Measurements from ENCODE around the gene CTXN3. TPM values are rescaled to one million over a fixed set of nuclear protein-coding genes. Genes with fewer than 3 reads are reported as not detected.
"Not testable (repeated sequence)": the region's sequence is repeated elsewhere in the genome, so short reads cannot be mapped to it uniquely, and the experiment has no call there.

Gene CTXN3
- total RNA-seq, 1 experiment from 2014 or later: not detected

DNA sequence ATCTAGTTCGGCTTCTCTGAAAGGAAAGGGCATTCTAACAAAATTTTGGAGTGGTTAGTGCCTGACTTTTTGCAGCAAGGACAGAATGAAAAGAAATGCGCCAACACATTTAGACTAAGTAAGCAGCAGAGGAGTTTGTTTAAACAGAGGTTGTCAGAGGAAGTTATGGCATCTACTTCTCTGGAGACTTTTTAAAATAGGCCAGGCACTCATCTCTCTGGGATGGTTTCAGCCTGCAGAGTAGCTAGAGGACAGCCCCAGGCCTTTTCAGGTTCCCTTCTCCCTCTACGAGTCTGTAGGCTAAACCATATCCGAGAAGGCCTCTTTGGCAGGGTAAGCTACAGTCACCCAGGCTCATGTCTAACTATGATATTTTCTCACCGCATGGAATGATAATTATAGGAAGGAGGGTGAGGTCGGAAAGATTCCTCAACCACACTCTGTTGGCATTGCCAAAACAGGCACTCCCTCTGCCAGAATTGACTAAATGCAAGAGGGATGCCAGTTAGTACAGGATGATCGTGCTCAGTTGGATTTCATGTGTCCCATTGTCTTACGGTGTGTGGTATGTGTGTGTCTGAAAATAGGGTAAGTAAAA, 1.4 kb upstream of the CTXN3 start:
- no peak for DNase-seq (ENCODE audit: low spot score)
- in situ Hi-C loops (cut with HindIII; ENCODE audit: low sequenced_read_pairs): no loop called here

DNA sequence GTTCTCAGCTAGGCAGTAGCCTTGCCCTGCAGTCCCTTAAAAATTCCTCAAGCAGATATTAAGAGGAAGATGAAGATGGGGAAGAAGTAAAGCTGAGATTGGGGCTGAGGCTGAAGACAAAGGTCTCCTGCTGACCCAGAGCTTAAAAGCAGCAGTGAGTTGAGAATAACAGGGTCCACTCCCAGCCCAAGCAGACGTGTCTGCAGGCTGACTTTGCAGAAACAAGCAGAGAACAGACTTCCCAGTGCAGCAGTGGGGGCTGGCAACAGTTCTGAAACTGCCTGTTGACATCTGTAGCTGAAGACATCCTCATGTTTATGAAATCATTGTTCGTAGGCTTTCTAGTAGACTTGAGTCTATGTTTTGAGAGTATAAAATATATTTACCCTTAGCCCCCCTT, 1.1 kb downstream of the CTXN3 start:
- in situ Hi-C loops (cut with HindIII; ENCODE audit: low sequenced_read_pairs): no loop called here
- no peak for DNase-seq (ENCODE audit: low spot score)

DNA sequence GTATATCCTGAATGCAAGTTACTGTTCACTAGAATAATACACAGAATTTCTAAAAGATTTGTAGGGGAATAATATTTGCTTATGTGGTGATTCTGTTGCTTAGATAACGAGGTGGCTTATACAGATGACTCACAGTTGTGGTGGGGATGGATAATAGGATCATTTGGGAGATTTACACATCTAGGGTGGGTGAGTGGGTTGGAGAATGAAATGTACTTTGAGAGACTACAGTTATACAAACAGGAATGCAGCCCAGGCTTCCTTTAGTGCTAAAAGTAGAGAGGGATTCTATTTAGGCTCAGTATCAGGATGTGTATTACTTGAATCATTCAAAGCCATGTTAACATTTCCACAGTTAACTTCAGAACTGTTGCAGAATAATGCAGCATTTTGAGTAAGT, 1.8 kb downstream of the CTXN3 start:
- no peak for DNase-seq (ENCODE audit: low spot score)
- in situ Hi-C loops (cut with HindIII; ENCODE audit: low sequenced_read_pairs): no loop called here

DNA sequence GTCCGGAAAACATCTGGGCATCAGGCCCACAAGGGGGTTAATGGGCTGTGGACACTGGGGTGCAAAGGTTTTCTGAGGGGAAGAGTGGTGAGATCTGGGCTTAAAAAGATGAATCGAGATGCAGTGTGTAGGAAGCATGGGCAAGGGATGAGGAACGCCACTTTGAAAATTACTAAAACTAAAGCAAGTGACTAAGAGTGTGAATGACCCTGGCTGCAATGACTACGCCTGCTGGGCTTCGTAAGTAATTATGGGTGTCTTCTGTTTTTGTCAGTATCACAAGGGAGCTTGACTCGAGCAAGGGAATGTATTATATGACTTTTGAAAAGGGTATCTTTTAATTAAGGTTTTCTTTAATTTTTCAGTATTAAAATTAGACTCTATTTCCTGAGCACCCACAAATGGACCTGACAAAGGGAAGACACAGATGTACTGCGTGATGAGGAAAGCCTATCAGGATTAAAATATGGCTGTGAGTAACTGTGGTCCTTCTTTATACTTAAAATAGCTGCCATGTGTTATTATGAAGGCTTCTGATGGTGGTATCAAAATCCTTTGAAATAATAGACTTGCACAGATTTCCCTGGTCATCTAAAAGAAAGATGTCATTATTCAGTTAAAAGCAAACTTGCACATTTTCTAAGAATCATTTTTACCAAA, 4.2 kb downstream of the CTXN3 start:
- no peak for DNase-seq (ENCODE audit: low spot score)
- in situ Hi-C loops (cut with HindIII; ENCODE audit: low sequenced_read_pairs): no loop called here

DNA sequence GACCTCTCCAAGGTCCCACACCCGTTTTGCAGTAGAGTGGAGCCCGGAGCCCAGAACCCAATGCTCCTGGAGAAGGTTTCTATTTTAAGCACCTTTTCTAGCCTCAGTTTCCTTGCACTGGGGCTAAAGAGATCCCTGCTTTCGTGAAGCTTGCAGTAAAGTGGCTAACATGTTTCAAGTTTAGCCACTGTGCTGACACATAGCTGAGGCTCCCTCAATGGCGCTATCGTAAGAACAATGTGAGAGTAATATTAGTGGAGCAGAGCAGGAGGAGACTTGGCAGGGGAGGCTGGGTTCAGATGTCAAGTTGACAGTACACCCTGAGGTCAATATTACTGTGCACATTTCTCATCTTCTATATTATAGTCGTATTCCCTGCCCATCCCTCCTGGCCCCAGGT, 7.9 kb downstream of the CTXN3 start:
- no peak for DNase-seq (ENCODE audit: low spot score)
- in situ Hi-C loops (cut with HindIII; ENCODE audit: low sequenced_read_pairs): no loop called here

DNA sequence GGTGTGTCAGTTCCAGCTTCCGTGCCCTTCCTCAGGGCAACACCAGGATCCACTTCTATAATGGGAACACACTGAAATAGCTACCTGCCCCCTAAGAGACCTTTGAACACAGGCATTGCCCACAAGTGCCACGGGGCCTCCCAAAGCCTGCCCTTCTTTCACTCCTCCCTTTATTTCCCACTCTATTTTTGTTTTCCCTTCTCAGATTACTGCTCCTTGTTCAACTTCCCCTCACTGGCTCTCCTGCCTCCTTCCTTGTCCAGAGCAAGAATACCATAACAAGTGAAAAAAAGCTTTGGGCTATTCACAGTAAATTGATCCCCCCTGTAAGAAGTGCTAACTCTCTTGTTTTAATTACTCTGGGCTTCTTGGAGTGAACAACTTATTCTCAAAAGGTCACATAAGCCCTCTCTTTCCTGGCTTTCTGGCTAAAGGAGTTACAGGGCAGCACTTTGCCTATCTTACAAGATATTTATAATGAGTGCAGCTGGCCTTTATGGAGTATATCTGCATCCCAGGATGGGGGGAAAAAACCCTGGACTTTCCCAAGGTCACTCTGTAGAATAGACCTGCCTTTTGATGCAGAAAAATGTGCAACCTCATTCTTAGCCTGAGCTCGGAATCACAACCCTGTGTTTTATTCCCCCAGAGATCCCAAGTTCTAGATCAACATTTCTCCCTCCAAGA, 11.3 kb downstream of the CTXN3 start:
- no peak for DNase-seq (ENCODE audit: low spot score)
- in situ Hi-C loops (cut with HindIII; ENCODE audit: low sequenced_read_pairs): no loop called here

DNA sequence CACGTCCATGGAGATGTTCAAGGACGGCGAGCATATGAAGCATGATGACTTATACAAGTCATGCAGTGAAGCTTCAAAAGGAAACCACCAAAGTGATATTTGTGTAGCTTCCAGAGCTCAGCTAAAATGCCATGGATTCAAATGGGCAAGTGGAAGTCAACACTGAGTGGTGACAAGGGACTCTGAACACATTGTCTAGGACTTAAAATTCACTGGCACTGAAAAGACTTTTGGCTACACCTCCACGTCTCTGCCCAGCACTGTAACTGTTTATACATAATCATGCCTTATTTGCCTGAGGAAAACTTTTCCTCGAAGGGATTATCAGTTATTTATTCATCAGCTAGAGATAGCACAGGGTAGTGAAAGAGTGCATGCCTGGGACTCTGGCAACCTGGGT, 15.2 kb downstream of the CTXN3 start:
- in situ Hi-C loops (cut with HindIII; ENCODE audit: low sequenced_read_pairs): no loop called here

DNA sequence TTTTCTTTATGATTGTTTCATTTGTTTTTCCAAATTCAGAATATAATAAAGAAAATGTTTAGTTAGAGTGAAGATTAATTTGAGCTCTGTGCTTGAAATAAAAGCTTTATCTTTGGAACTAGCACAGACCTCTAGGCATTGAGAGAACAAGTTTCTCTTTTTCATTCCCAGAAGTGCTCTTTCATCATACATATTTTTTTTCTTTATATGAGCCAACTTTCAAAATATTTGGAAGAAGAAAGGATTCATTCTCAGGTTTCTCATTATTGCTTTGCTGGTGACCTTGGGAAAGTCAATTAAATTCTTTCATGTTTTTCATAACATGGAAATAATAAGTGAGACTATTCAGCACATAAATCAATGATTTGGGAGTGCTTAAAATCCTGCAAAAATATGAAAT, 16.8 kb downstream of the CTXN3 start:
- DNase-seq (ENCODE audit: low spot score): no peak
- in situ Hi-C loops (cut with HindIII; ENCODE audit: low sequenced_read_pairs): no loop called here

More for the DNA sequence above, 15.2 kb downstream of the CTXN3 start:
- no peak for DNase-seq (ENCODE audit: low spot score)

DNA sequence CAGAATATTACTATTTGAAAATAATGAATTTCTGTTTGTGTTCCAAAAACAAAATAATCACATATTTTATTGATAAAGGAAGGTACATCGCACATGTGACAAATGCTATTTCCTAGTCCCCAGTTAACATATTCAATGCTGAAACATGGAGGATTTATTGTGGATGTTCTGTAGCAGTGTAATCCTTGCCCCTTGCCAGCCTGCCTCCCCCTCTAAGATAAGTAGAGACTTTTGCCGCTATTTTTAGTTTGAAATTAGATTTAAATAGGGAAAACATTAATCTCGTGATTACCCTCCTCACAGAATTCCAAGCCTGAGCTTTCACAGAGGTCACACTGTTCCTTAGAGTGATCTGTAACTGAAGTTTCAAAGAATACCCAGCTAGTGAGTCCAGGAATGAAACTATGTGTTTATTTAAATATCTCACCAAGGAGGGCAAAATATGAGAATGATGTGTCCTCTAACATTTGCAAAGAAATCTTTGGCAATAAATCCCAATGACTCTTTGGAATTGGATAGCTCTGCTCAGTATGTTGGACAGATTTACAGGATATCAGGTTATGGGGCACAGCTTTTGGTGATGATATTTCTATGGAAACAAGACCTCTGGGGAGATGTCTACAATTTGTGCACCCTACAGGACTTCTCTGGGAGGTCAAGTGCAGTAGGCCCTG, 17.3 kb downstream of the CTXN3 start:
- no peak for DNase-seq (ENCODE audit: low spot score)
- in situ Hi-C loops (cut with HindIII; ENCODE audit: low sequenced_read_pairs): no loop called here

DNA sequence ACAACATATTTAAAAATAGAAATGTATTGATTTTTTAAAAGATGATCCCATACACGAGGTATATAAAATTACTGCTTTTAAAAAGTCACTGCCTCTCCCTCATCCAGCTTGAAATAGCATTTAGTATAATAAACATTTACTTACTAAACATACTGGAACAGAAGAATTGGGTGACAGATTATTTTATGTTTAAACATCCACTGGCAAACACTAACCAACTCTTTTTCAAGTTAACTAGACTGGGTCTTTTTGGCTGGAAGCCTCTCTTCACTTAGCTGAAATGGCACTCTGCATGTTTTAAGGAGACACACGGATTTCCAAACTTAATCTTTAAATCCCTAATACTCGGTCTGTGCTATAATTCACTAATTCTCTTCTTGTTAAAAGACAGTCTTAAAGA, 19.0 kb downstream of the CTXN3 start:
- in situ Hi-C loops (cut with HindIII; ENCODE audit: low sequenced_read_pairs): no loop called here

DNA sequence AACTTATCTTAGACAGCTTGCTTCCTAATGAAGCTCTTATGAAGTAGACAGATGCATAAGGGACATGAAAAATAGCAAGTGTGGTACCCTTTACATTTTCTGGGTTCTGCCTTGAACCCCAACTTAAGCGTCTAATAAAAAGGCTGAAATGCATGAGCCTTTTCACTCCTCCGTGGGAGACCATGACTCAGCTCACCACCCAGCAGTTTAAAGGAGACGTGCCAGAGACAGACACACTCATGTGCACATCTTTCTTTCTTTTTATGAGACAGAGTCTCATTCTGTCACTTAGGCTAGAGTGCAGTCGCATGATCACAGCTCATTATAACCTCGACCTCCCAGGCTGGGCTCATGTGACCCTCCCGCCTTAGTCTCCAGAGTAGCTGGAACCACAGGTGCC, 22.3 kb downstream of the CTXN3 start:
- in situ Hi-C loops (cut with HindIII; ENCODE audit: low sequenced_read_pairs): no loop called here
- no peak for DNase-seq (ENCODE audit: low spot score)

More for the DNA sequence above, 19.0 kb downstream of the CTXN3 start:
- no peak for DNase-seq (ENCODE audit: low spot score)

DNA sequence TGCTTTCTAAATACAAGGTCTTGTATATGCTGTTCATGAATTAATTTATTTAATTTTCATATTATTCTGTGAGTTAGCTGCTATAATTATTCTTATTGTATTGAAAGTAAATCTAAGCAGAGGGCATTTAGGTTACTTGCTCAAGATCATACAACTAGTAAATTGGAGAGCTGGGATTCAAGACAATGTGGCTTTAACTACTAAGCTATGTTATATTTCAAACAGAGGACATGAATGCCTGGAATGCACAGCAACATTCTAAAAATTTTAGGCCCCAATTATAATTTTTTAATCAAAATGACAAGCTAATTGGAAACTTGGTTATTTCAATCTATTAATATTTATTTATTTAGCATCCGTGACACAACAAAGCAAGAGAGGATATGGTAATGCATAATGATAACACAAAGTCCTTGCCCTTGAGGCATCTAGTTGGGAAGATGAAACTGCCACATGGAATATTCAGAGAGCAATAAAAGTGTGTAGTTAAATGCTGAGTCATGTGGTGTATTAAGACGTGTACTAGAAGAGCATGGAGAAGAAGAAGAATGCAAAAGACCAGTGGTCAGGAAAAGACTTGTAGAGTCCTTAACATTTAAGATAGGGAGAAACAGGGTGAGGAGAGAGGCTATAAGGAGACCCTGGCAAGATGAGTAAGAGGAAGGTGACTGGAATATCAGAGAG, 24.4 kb downstream of the CTXN3 start:
- no peak for DNase-seq (ENCODE audit: low spot score)
- in situ Hi-C loops (cut with HindIII; ENCODE audit: low sequenced_read_pairs): no loop called here

DNA sequence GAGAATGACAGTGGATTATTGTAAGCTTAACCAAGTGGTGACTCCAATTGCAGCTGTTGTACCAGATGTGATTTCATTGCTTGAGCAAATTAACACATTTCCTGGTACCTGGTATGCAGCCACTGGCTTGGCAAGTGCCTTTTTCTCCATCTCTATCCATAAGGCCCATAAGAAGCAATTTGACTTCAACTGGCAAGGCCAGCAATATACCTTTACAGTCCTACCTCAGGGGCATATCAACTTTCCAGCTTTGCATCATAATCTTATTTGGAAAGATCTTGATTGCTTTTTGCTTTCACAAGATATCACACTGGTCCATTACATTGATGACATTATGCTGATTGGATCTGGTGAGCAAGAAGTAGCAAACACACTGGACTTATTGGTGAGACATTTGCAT, 28.1 kb downstream of the CTXN3 start:
- in situ Hi-C loops (cut with HindIII; ENCODE audit: low sequenced_read_pairs); DNase-seq (ENCODE audit: low spot score): not testable (repeated sequence)

DNA sequence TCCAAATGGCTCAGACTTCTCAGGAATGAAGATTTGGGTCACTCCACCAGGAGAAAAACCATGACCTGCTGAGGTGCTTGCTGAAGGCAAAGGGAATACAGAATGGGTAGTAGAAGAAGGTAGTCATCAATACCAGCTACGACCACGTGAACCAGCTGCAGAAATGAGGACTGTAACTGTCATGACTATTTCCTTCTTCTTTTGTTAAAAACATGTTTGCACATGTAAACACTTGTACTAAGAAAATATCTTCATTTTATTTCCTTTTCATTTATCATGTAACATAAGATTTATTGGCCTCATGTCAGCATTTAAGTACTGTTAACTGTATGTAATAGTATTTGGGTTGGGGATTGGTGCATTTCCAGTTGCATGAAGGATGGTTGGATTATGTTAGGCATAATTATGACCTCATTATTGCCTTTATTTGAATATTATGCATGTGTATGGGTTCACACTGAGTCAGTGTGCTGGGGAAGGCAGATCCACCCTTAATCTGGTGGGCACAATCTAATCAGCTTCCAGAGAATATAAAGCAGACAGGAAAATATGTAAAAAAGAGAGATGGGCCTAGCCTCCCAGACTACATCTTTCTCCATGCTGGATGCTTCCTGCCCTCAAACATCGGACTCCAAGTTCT, 30.9 kb downstream of the CTXN3 start:
- in situ Hi-C loops (cut with HindIII; ENCODE audit: low sequenced_read_pairs); DNase-seq (ENCODE audit: low spot score): not testable (repeated sequence)

DNA sequence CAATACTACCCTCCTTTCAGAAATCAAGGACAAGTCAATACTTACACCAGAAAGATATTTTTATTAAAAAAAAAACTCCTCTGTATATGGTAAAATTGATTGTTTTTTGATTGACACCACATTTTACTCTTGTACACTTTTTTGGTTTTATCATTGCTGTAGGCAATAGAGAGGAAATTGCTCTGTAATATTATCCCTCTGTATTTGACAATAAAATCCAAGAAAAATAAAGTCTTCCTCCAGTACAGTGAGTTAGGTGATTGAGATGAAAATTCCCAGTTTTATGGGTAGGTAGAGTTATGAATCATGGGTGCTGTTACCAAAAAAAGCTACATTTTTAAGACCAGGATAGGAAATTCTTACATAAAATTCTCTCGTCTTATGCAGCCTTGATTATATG, 31.7 kb downstream of the CTXN3 start:
- in situ Hi-C loops (cut with HindIII; ENCODE audit: low sequenced_read_pairs): no loop called here
- no peak for DNase-seq (ENCODE audit: low spot score)

DNA sequence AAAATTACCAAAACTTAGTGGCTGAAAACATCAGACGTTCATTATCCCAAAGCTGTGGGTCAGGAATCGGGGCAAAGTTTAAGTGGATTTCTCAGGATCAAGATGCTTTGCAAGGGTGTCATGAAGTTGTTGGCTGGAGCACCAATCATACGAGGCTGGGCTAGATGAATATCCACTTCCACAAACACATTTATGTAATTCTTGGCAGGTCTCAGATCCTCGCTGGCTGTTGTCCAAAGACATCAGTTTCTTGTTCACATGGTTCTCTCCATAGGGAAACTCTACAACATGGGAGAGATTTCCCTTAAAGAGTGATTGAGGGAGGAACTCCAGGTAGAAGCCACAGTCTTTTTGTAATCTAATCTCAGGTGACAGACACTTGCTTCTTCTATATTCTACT, 34.1 kb downstream of the CTXN3 start:
- no peak for DNase-seq (ENCODE audit: low spot score)
- in situ Hi-C loops (cut with HindIII; ENCODE audit: low sequenced_read_pairs): no loop called here

DNA sequence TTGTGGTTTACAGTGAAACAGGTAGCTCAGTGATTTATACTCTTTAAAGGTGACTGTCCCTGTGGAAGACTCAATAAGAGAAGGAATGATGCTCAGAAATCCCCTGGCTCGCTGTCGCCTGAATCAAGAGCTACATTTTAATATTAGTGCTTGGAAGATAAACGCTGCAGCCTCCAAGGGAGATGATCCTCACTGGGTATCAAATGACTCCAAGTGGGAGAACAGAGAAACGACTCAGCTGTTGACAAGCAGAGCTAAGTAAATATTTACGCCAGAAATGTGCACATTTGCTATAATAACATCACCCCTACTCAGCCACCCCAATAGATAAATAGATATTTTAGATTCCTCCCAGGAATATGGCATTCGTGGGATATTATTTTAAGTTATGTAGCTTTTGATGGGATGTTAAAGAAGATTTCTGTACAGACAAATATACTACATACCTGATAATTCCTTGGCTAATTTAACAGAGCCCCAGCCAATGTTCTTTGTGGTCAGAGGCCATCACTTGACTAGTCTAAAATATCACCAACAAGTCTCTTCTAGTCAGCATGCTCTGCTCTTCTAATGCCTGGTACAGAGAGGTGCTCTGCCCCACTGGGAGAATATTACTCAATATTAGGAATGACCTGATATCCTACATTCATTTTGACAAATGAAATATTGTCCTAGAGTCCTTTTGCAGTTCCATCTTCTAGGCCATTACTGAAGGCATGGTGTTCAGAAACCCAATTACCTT, 36.0 kb downstream of the CTXN3 start:
- in situ Hi-C loops (cut with HindIII; ENCODE audit: low sequenced_read_pairs): no loop called here
- DNase-seq (ENCODE audit: low spot score): no peak

DNA sequence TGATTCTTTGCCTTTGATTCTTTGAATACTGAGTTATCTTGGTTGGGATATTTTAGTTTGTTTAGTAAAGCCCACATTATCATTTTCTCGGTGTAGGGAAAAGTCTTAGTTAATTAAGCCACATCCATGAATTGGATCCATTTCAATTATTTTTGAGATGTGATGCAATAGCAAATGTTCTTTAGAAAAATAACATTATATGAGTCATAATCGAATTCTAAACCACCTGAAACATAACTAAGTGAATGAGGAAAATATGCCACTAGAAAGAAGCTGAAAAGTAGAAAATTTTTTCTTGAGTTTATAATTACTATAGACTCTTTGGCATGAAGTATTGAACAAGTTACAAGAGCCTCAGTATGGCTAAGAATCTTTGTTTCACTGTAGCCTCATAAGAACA, 36.8 kb downstream of the CTXN3 start:
- in situ Hi-C loops (cut with HindIII; ENCODE audit: low sequenced_read_pairs): no loop called here
- DNase-seq (ENCODE audit: low spot score): no peak

DNA sequence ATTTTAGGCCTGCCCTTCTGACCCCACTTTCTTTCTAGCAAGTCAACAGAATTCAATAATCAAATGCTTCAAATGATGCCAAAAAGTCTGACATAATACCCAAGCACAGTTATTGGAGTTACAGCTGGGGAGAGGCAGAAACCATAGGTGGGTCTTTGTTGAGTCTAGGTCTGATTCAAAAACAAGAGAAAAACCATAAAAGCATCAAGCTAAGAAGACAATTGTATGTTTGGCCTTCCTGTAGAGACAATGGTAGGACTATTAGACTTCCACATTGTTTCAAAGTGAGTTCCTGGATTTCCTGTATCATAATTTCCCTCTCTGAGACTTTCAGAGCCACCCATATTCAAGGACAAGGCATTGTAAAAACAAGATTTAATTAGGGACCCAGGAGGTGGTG, 37.5 kb downstream of the CTXN3 start:
- in situ Hi-C loops (cut with HindIII; ENCODE audit: low sequenced_read_pairs): no loop called here

More for the DNA sequence above, 37.5 kb downstream of the CTXN3 start:
- no peak for DNase-seq (ENCODE audit: low spot score)
